ENCODE measurements around the gene CCNO.
A peak's percentile ranks its signal among the peaks of the same experiment; 100 is the strongest.

CCNO gene

DNA sequence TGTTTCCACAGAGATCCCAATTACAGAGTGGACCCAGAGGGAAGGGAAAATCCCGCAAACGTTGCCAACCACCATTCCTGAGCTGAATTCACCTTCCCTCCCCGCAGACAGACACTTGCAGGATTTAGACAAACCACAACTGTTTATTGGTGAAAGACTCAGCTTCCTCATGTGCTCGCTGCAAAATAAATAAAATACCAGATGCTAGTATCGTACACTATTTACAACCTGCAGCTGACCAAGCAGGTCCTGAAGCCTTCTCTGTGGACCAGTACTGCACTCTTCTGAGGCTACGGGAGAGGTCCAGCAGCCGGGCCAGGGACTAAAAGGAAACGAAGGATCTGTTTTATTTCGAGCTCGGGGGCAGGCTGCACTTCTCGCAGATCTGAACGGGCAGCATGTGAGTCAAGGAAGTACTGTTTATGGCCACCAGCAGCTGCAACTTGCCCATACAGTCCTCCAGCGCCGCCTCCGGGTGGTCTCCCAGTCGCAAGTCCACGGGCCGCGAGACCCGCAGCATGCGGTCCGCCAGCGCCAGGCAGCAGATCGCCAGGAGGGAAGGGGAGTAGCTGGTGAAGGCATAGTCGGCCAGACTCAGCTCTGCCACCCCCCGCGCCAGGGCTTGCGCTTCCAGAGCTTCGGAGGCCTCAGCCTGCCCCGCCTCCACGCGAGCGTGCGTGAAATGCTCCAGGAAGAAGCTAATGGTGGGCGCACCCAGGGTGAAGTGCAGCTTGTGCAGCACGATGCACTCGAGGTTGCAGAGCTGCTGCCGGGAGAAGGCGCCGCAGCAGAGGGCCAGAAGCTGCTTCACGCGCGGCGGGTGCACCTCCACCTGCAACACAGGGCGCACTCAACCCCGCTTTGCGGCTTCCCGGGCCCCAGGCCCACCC is 2.1 kb downstream of the CCNO start:
- H3K36me3 ChIP-seq (ENCODE audit: insufficient read depth, low read depth, low read length) = no peaks in the 10 kb centered on the region
- H3K9me3 ChIP-seq (ENCODE audit: insufficient read depth, low read depth, low read length) = peaks cover 14% of the 10 kb centered on the region; the same call in 1 of the 2 replicates
- H3K4me3 ChIP-seq (ENCODE audit: low read length) = no peak overlapping the region
- no peak overlapping the region for H3K9ac ChIP-seq (ENCODE audit: low read depth, low read length)
- H3K27ac ChIP-seq (ENCODE audit: low read length) = no peak overlapping the region
- peaks cover 100% of the 10 kb centered on the region for H3K27me3 ChIP-seq (ENCODE audit: insufficient read depth, low read length)
- peaks cover 7% of the 10 kb centered on the region for H3K4me1 ChIP-seq (ENCODE audit: insufficient read depth, low read length)

GRCh38 chr5:55230086-55230629 is 3.2 kb downstream of the CCNO start:
- H3K4me3 ChIP-seq (ENCODE audit: low read length) = no peak overlapping the region
- peaks cover 7% of the 10 kb centered on the region for H3K4me1 ChIP-seq (ENCODE audit: insufficient read depth, low read length)
- peaks cover 16% of the 10 kb centered on the region; the same call in 1 of the 2 replicates for H3K9me3 ChIP-seq (ENCODE audit: insufficient read depth, low read depth, low read length)
- H3K27ac ChIP-seq (ENCODE audit: low read length) = no peak overlapping the region
- H3K27me3 ChIP-seq (ENCODE audit: insufficient read depth, low read length) = peaks cover 100% of the 10 kb centered on the region
- no peaks in the 10 kb centered on the region for H3K36me3 ChIP-seq (ENCODE audit: insufficient read depth, low read depth, low read length)
- no peak overlapping the region for H3K9ac ChIP-seq (ENCODE audit: low read depth, low read length)

DNA sequence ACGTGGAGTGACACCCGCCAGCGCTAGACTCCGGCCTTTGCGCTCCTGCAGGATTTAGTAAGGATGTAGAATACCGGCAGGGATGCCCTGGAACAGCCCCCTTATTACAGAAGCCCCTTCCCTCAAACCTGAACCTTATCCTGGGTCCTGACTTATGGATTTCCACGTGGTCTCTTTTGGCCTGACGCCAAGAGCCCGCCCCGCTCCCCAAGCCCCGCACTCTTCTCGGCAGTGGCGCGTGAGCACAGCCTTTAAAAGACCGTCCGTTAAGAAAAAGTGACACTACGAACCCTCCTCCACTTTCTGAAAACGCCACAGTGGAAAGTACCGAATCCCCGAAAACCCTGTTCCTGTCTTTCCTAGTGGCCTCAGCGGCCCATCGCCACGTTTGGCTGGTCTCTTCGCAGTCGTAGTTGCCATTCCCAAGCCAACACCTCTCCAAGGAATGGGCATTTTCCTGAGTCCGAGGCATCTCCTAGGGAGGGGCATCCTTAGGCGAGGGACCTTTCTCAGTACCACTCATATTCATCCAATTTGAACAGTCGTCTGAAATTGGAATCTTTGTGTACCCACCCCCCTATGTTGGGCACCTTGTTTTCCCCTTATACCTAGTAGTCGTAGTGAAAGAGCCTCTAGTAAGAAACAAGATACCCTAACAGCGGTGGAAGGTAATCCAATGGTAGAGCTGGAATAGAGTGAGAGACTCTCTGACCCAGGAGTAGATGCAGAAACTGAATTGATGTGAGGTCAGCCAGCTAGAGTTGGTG is 5.6 kb downstream of the CCNO start:
- Histone ChIP-seq H3K9me3 (ENCODE audit: insufficient read depth, low read depth, low read length) (peaks cover 17% of the 10 kb centered on the region; the same call in 1 of the 2 replicates), H3K4me1 (ENCODE audit: insufficient read depth, low read length) (peaks cover 3% of the 10 kb centered on the region; the same call in 1 of the 2 replicates), H3K27me3 (ENCODE audit: insufficient read depth, low read length) (peaks cover 100% of the 10 kb centered on the region), H3K27ac (ENCODE audit: low read length) (no peak overlapping the region), H3K4me3 (ENCODE audit: low read length) (peak overlapping the region; percentile 63), H3K36me3 (ENCODE audit: insufficient read depth, low read depth, low read length) (no peaks in the 10 kb centered on the region), H3K9ac (ENCODE audit: low read depth, low read length) (no peak overlapping the region)

DNA sequence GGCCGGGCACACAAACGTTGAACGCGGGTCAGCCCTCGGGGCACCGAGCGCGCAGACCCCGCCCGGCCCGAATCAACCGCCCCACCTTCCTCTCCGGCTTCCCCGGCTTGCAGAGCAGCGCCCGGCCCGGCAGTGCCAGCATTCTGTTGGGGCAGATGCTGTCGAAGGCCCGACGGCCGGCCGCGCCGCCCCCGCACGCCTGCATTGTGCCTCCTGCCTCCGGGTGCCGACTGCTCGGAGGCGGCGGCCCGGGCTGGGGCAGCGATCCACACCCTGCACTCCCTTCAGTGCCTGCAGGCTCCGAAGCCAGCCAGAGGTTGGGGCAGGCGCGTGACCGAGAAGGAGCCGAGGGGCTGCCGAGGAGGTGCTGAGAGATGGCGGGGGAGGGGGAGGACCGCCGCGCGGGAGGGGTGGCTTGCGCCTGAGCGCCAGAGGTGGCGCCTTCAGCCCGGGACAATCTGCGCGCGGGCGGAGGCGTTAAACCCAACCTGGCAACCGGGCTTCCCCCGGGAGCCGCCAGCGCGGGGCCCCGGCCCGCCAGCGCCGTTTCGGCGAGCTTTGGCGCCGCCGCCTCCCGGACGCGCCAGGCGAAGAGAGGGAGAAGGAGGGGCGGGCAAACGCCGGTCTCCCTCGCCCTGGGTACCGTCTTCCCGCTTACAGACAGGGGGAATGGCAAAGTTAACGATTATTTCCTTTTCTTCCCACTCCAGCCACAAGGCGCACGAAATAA is 6.3 kb downstream of the CCNO start, which contains the start of gene MCIDAS:
MCIDAS (minus strand) TSS at position 382 of the 730 bp plus-strand sequence; CDS start at position 205, 177 bp downstream.
- no peaks in the 10 kb centered on the region for H3K36me3 ChIP-seq (ENCODE audit: insufficient read depth, low read depth, low read length)
- H3K27ac ChIP-seq (ENCODE audit: low read length) = no peak within 1 kb of the TSS
- H3K4me3 ChIP-seq (ENCODE audit: low read length) = peak within 1 kb of the TSS; percentile 63
- no peak within 1 kb of the TSS for H3K9ac ChIP-seq (ENCODE audit: low read depth, low read length)
- H3K27me3 ChIP-seq (ENCODE audit: insufficient read depth, low read length) = peaks cover 100% of the 10 kb centered on the region
- peaks cover 3% of the 10 kb centered on the region; the same call in 1 of the 2 replicates for H3K4me1 ChIP-seq (ENCODE audit: insufficient read depth, low read length)
- H3K9me3 ChIP-seq (ENCODE audit: insufficient read depth, low read depth, low read length) = peaks cover 22% of the 10 kb centered on the region; the same call in 1 of the 2 replicates

DNA sequence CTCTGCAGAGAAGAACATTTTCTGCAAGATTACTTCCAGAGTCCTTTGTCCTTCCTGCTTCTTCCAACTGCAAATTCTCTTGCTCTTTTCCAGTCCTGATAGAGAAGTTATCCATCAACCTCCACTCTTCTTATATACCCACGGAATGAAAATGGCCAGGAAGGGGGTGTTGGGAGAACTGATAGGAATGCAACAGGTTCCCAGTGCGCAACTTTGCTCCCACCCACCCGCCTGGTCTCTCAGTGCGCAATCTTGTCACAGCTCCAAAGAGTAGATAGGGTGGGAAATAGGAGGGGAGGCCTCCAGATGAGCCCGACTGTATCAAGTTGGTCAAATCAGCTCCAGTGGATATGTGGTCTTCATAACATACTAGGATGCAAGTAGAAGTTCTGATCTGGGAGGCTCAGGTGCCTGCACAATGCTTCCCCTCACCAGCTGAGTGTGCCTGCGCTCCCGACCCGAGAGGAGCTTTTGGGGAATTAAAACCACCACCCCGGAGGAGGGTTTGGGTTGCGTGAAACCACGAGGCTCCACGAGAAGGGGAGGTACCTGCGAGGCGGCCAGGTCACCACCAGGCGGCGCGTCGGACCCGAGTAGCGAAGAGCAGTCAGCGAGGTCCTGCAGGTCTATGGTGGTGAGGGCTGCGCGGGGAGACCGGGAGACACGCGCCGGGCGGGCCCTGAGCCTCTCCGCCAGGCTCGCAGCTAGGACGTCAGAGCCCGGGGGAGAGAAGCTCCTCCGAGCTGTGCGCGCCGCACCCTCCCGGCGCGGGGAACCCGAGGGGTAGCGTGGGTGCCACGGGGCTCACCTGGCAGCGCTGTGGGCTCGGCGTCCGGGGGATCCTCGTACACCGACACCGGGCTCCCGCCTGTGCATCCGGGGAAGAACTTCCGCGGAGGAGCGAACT is 7.1 kb downstream of the CCNO start:
- H3K9ac ChIP-seq (ENCODE audit: low read depth, low read length) = no peak overlapping the region

DNA sequence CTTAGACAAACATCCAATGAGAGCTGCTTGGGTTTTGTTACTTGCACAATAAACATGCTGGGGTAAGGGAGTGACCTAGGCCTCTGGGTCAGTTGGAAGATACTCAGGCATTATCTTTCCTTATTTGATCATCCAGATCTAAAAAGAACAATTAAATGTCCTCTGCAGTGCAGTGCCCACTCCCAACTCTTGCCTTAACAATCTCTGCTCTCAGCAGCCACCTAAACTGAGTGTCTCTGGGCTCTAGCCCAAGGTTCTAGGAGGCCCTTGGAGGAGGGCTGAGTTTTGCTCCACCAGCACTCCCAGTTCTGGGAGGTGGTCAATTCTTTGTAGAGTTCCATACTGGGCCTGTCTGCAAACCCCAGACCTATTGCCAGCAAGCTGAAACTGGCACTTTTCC is 8.1 kb downstream of the CCNO start:
- no peak overlapping the region for H3K4me3 ChIP-seq (ENCODE audit: low read length)
- no peak overlapping the region for H3K9ac ChIP-seq (ENCODE audit: low read depth, low read length)
- no peaks in the 10 kb centered on the region for H3K36me3 ChIP-seq (ENCODE audit: insufficient read depth, low read depth, low read length)
- peaks cover 100% of the 10 kb centered on the region for H3K27me3 ChIP-seq (ENCODE audit: insufficient read depth, low read length)
- H3K9me3 ChIP-seq (ENCODE audit: insufficient read depth, low read depth, low read length) = peaks cover 14% of the 10 kb centered on the region; the same call in 1 of the 2 replicates
- no peak overlapping the region for H3K27ac ChIP-seq (ENCODE audit: low read length)
- H3K4me1 ChIP-seq (ENCODE audit: insufficient read depth, low read length) = peaks cover 3% of the 10 kb centered on the region

More for the DNA sequence above, 7.1 kb downstream of the CCNO start:
- Histone ChIP-seq H3K27me3 (ENCODE audit: insufficient read depth, low read length) (peaks cover 100% of the 10 kb centered on the region), H3K9me3 (ENCODE audit: insufficient read depth, low read depth, low read length) (peaks cover 22% of the 10 kb centered on the region; the same call in 1 of the 2 replicates), H3K36me3 (ENCODE audit: insufficient read depth, low read depth, low read length) (no peaks in the 10 kb centered on the region), H3K4me3 (ENCODE audit: low read length) (peak overlapping the region; percentile 63), H3K27ac (ENCODE audit: low read length) (no peak overlapping the region), H3K4me1 (ENCODE audit: insufficient read depth, low read length) (no peaks in the 10 kb centered on the region; the same call in 1 of the 2 replicates)

DNA sequence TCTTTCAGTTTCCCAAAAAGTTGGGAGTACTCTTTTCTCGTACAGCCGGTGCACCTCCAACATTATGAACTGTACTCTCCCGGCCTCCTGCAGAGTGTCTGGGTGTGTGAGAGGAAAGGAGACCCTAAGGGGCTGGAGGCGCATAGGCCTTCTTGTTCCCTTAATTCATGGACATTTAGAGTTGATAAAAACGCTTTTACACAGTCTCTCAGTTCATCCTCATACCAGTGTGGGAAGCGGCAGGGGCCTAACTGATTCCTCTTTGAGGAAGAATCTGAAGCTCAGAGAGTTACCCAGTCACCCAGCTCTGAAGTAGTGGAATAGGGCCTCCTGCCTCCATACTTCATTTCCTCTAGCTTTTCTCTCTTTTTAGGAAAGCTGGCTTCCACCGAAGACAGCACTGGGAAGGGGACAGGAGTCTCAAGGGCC is 9.6 kb downstream of the CCNO start:
- H3K36me3 ChIP-seq (ENCODE audit: insufficient read depth, low read depth, low read length) = no peaks in the 10 kb centered on the region
- H3K9me3 ChIP-seq (ENCODE audit: insufficient read depth, low read depth, low read length) = peaks cover 14% of the 10 kb centered on the region; the same call in 1 of the 2 replicates
- H3K27ac ChIP-seq (ENCODE audit: low read length) = no peak overlapping the region
- H3K27me3 ChIP-seq (ENCODE audit: insufficient read depth, low read length) = peaks cover 100% of the 10 kb centered on the region
- H3K4me1 ChIP-seq (ENCODE audit: insufficient read depth, low read length) = peaks cover 3% of the 10 kb centered on the region
- H3K4me3 ChIP-seq (ENCODE audit: low read length) = peak overlapping the region; percentile 32; the same call in 1 of the 2 replicates
- no peak overlapping the region for H3K9ac ChIP-seq (ENCODE audit: low read depth, low read length)

DNA sequence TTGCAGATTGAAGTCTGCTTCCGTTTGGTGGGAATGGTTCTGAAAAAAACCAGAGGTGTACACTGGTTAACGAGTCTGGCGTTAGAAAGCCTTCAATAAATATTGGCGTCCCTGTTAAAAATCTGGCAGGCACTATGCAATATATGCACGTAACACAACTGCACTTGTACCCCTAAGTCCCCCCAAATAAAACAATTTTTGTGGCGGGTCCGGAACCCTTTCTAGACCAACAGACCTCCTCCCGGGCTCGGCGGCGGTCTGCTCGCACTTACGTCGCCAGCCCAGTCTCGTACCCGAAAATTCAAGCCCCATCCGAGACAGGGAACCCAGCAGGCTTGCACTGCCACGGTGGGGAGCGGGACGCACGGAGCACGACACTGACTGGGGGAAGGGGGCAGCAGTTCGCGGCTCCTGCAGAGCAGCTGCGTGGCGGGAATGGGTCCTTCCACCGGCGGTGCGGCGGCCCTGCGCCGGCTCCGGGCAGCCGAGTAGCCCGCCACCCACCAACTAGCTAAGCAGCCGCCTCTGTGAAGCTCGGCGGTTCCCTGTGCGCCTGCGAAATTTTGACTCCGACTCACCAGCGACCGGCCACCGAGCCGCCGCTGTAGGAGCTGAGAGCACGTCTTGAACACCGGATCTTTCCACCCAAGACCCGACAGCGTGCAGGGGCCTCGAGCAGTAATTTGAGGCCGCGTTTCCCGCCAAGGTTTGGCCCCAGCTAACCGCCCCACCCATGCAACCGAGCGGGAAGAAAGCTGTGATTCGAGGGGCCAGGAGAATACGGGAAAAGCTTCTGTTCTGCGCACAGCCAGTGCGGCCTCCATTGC is 10.2 kb downstream of the CCNO start:
- Histone ChIP-seq H3K4me3 (ENCODE audit: low read length) (peak overlapping the region; percentile 32; the same call in 1 of the 2 replicates), H3K9me3 (ENCODE audit: insufficient read depth, low read depth, low read length) (peaks cover 13% of the 10 kb centered on the region; the same call in 1 of the 2 replicates), H3K9ac (ENCODE audit: low read depth, low read length) (no peak overlapping the region), H3K4me1 (ENCODE audit: insufficient read depth, low read length) (peaks cover 3% of the 10 kb centered on the region), H3K27me3 (ENCODE audit: insufficient read depth, low read length) (peaks cover 100% of the 10 kb centered on the region), H3K27ac (ENCODE audit: low read length) (no peak overlapping the region), H3K36me3 (ENCODE audit: insufficient read depth, low read depth, low read length) (no peaks in the 10 kb centered on the region)

- Histone ChIP-seq H3K4me1 (ENCODE audit: insufficient read depth, low read length) (peaks cover 3% of the 10 kb centered on the region; the same call in 1 of the 2 replicates), H3K27me3 (ENCODE audit: insufficient read depth, low read length) (peaks cover 98% of the 10 kb centered on the region)
These were observed 11.1 kb downstream of the CCNO start for GRCh38 chr5:55222092-55222984.

More at GRCh38 chr5:55222092-55222984, 11.1 kb downstream of the CCNO start:
- Histone ChIP-seq H3K9me3 (ENCODE audit: insufficient read depth, low read depth, low read length) (peaks cover 8% of the 10 kb centered on the region; the same call in 1 of the 2 replicates), H3K4me3 (ENCODE audit: low read length) (peak overlapping the region; percentile 32; the same call in 1 of the 2 replicates), H3K9ac (ENCODE audit: low read depth, low read length) (no peak overlapping the region), H3K36me3 (ENCODE audit: insufficient read depth, low read depth, low read length) (no peaks in the 10 kb centered on the region), H3K27ac (ENCODE audit: low read length) (no peak overlapping the region)

Measured in iPS-20b (cell line).